Endometrial microvascular endothelial cells (primary cell): ENCODE measurements around the gene PLA2G4C. TPM values are rescaled to one million over a fixed set of nuclear protein-coding genes. Genes with fewer than 3 reads are reported as not detected.

Experiments
- in situ Hi-C: cut with HindIII; loops from 2 replicates; pipeline ENCODE4 v1.10.0; 2017; ENCODE audit warnings: low sequenced_read_pairs, low pct_unique_long_range_greater_than_20kb; ENCODE audit errors: inconsistent ontology term
- total RNA-seq: library from RNA; depleted of rRNA; stranded (reverse); fragments of >200 nt; gene quantifications from one replicate; pipeline ENCODE4 v1.2.3, GENCODE V29; 2015; ENCODE audit errors: inconsistent ontology term

PLA2G4C gene
- total RNA-seq, 1 donor from 2014 or later = 17.3 TPM

- in situ Hi-C loops = no loop called here
Measured at GRCh38 chr19:48010932-48011758, 99.5 kb downstream of the PLA2G4C start.

GRCh38 chr19:48006762-48007161 lies 103.9 kb downstream of the PLA2G4C start:
- in situ Hi-C loops = no loop called here

- in situ Hi-C loops = no loop called here
Measured at GRCh38 chr19:48004236-48004635, 106.4 kb downstream of the PLA2G4C start.

- in situ Hi-C loops = no loop called here
Measured at GRCh38 chr19:48000846-48001245, 109.8 kb downstream of the PLA2G4C start.

- in situ Hi-C loops = no loop called here
Measured at GRCh38 chr19:47998800-47999199, 111.8 kb downstream of the PLA2G4C start.

Other genes starting within 250 kb of the PLA2G4C start
- not detected for gene SULT2A1, start 224.5 kb downstream of the PLA2G4C start, total RNA-seq
- not detected for gene BSPH1, start 118.6 kb downstream of the PLA2G4C start, total RNA-seq
- gene ELSPBP1, start 116.2 kb downstream of the PLA2G4C start, total RNA-seq = not detected
- not detected for gene CABP5, start 66.7 kb downstream of the PLA2G4C start, total RNA-seq
- gene LIG1, start 59.5 kb upstream of the PLA2G4C start, total RNA-seq = 46.6 TPM
- 3.6 TPM for gene ZSWIM9, start 59.9 kb upstream of the PLA2G4C start, total RNA-seq
- gene CARD8, start 145.1 kb upstream of the PLA2G4C start, total RNA-seq = 36.9 TPM
- gene ZNF114, start 159.3 kb upstream of the PLA2G4C start, total RNA-seq = 0.28 TPM
- gene EMP3, start 214.7 kb upstream of the PLA2G4C start, total RNA-seq = 90.4 TPM